Natural killer cell (primary cell): ENCODE results near the gene NFE2L3. TPM values are rescaled to one million over a fixed set of nuclear protein-coding genes. Genes with fewer than 3 reads are reported as not detected.

Experiments
- ATAC-seq, 3 donors: fragments of 150-1000 bp in 2 of 3; fragments of 200-7000 bp in 1 of 3; cut with Tn5 transposase; 1 replicate in 1 of 3; 2 replicates in 2 of 3; pipeline ENCODE4 v1.10.0; 2021; ENCODE audit warnings: mild to moderate bottlenecking in 2 of 3, moderate library complexity in 2 of 3
- DNase-seq, 2 donors: peaks; one replicate each; pipeline versions ENCODE4 v3.0.0 to v3.0.0-alpha.2; 2013 to 2021; ENCODE audit warnings: mixed read lengths in 1 of 2
- H3K27ac ChIP-seq: one replicate; pipeline ENCODE4 v1.5.1; 2013; ENCODE audit warnings: mild to moderate bottlenecking, low read length
- H3K27me3 ChIP-seq: one replicate; pipeline ENCODE4 v1.6.1; 2013; ENCODE audit warnings: low read length; ENCODE audit not compliant: control insufficient read depth, insufficient read depth
- H3K36me3 ChIP-seq: one replicate; pipeline ENCODE4 v1.6.1; 2013; ENCODE audit warnings: low read length; ENCODE audit not compliant: control insufficient read depth, insufficient read depth
- H3K4me1 ChIP-seq: one replicate; pipeline ENCODE4 v1.6.1; 2013; ENCODE audit warnings: low read length; ENCODE audit not compliant: control insufficient read depth, insufficient read depth
- H3K4me3 ChIP-seq: one replicate; pipeline ENCODE4 v1.5.1; 2013; ENCODE audit warnings: low read length
- H3K9me3 ChIP-seq: one replicate; pipeline ENCODE4 v1.6.1; 2013; ENCODE audit warnings: low read length; ENCODE audit not compliant: control insufficient read depth, insufficient read depth
- H3K27ac Mint-ChIP-seq, 2 donors: one replicate each; pipeline ENCODE4 v1.8.0; 2022; ENCODE audit warnings: mild to moderate bottlenecking in 2 of 2, mixed read lengths in 2 of 2, moderate library complexity in 1 of 2
- H3K27me3 Mint-ChIP-seq, 2 donors: one replicate each; pipeline ENCODE4 v1.8.0; 2022; ENCODE audit warnings: low read depth in 2 of 2, mixed read lengths in 2 of 2
- H3K36me3 Mint-ChIP-seq: one replicate; pipeline ENCODE4 v1.8.0; 2022; ENCODE audit warnings: mixed read lengths
- H3K4me1 Mint-ChIP-seq, 2 donors: one replicate each; pipeline ENCODE4 v1.8.0; 2022; ENCODE audit warnings: mixed read lengths in 2 of 2
- H3K4me3 Mint-ChIP-seq: one replicate; pipeline ENCODE4 v1.8.0; 2022; ENCODE audit warnings: mild to moderate bottlenecking, moderate library complexity, mixed read lengths
- H3K9me3 Mint-ChIP-seq, 2 donors: one replicate each; pipeline ENCODE4 v1.8.0; 2022; ENCODE audit warnings: mixed read lengths in 2 of 2
- CTCF ChIP-seq: fragments of 200-600 bp; IDR thresholded peaks from one replicate; pipeline ENCODE4 v1.8.0; 2022; ENCODE audit warnings: antibody characterized with exemption
- WGBS: methylation state at CpG from one replicate; pipeline ENCODE4 v1.1.7; 2013; ENCODE audit warnings: missing lambda C conversion rate; ENCODE audit not compliant: insufficient coverage; 5-methylcytosine and 5-hydroxymethylcytosine counted together
- intact Hi-C: fragments of 100-400 bp; cut with micrococcal nuclease; formaldehyde crosslinking; loops from one replicate; pipeline ENCODE4 v1.14.2; 2022
- total RNA-seq, 4 donors: library from RNA; stranded (reverse); fragments of 120-200 nt in 1 of 4; gene quantifications; one replicate each; pipeline versions ENCODE4 v1.2.3 to v1.2.4, GENCODE V29; 2013 to 2022

Gene NFE2L3
- total RNA-seq, 3 donors from 2014 or later (not counting 1 experiment from before 2014, with no cell fraction given) = 0.68 to 2.0 (median 1.00) TPM

- Mint-ChIP-seq H3K9me3 (no peaks in the 10 kb centered on the region), H3K27ac (no peak overlapping the region), H3K27me3 (peaks cover 0 to 9% of the 10 kb centered on the region in 2 donors), H3K4me1 (no peaks in the 10 kb centered on the region), H3K36me3 (no peaks in the 10 kb centered on the region), H3K4me3 (no peak overlapping the region)
- Histone ChIP-seq H3K4me1 (no peaks in the 10 kb centered on the region), H3K36me3 (no peaks in the 10 kb centered on the region), H3K9me3 (no peaks in the 10 kb centered on the region), H3K27me3 (no peaks in the 10 kb centered on the region), H3K4me3 (no peak overlapping the region), H3K27ac (no peak overlapping the region)
- intact Hi-C loops = no loop called here
- WGBS = 84% methylated on average over 4 of the region's 4 CpGs
- ATAC-seq (no peak), DNase-seq (no peak)
- no peak for TF ChIP-seq CTCF
Observed at GRCh38 chr7:26136831-26137230, 15.2 kb upstream of the NFE2L3 start.

GRCh38 chr7:26140380-26140779 lies 11.6 kb upstream of the NFE2L3 start:
- WGBS = no CpG with 5 or more reads among the region's 1 CpG
- no peak overlapping the region for H3K27ac ChIP-seq

GRCh38 chr7:26141077-26141476 lies 10.9 kb upstream of the NFE2L3 start:
- H3K4me3 ChIP-seq = no peak overlapping the region
- WGBS = 79% methylated on average over 1 of the region's 2 CpGs
- Mint-ChIP-seq H3K9me3 (no peaks in the 10 kb centered on the region), H3K4me1 (no peaks in the 10 kb centered on the region), H3K4me3 (no peak overlapping the region), H3K27me3 (peaks cover 13 to 19% of the 10 kb centered on the region in 2 donors), H3K27ac (no peak overlapping the region), H3K36me3 (no peaks in the 10 kb centered on the region)
- H3K27ac ChIP-seq = no peak overlapping the region
- H3K9me3 ChIP-seq = no peaks in the 10 kb centered on the region
- H3K27me3 ChIP-seq = no peaks in the 10 kb centered on the region
- intact Hi-C loops = no loop called here
- no peaks in the 10 kb centered on the region for H3K36me3 ChIP-seq
- no peak for TF ChIP-seq CTCF
- DNase-seq (no peak), ATAC-seq (no peak)
- H3K4me1 ChIP-seq = no peaks in the 10 kb centered on the region

More at GRCh38 chr7:26140380-26140779, 11.6 kb upstream of the NFE2L3 start:
- H3K36me3 ChIP-seq = no peaks in the 10 kb centered on the region
- H3K9me3 ChIP-seq = no peaks in the 10 kb centered on the region
- ATAC-seq = no peak
- H3K4me1 Mint-ChIP-seq = no peaks in the 10 kb centered on the region
- peaks cover 13 to 19% of the 10 kb centered on the region in 2 donors for H3K27me3 Mint-ChIP-seq
- no peak overlapping the region for H3K4me3 ChIP-seq
- H3K27me3 ChIP-seq = no peaks in the 10 kb centered on the region
- no peaks in the 10 kb centered on the region for H3K36me3 Mint-ChIP-seq
- H3K27ac Mint-ChIP-seq = no peak overlapping the region
- TF ChIP-seq CTCF = no peak
- no peak overlapping the region for H3K4me3 Mint-ChIP-seq
- intact Hi-C loops = no loop called here
- no peak for DNase-seq
- no peaks in the 10 kb centered on the region for H3K4me1 ChIP-seq
- no peaks in the 10 kb centered on the region for H3K9me3 Mint-ChIP-seq

- H3K36me3 ChIP-seq = no peaks in the 10 kb centered on the region
- H3K27ac ChIP-seq = no peak overlapping the region
- Mint-ChIP-seq H3K27ac (no peak overlapping the region), H3K4me1 (no peaks in the 10 kb centered on the region), H3K9me3 (no peaks in the 10 kb centered on the region), H3K4me3 (no peak overlapping the region), H3K27me3 (peaks cover 13 to 19% of the 10 kb centered on the region in 2 donors), H3K36me3 (no peaks in the 10 kb centered on the region)
- DNase-seq (no peak), ATAC-seq (no peak)
- intact Hi-C loops = no loop called here
- H3K4me1 ChIP-seq = no peaks in the 10 kb centered on the region
- 75% methylated on average over 4 of the region's 5 CpGs for WGBS
- H3K4me3 ChIP-seq = no peak overlapping the region
- H3K27me3 ChIP-seq = no peaks in the 10 kb centered on the region
- no peaks in the 10 kb centered on the region for H3K9me3 ChIP-seq
- no peak for TF ChIP-seq CTCF
Observed at GRCh38 chr7:26143298-26144048, 8.5 kb upstream of the NFE2L3 start.
